HepG2 (cell line): ENCODE results near the gene MTMR4. TPM values are rescaled to one million over a fixed set of nuclear protein-coding genes. Genes with fewer than 3 reads are reported as not detected.

Experiments used
- CCAR2 ChIP-seq: fragments of 200-400 bp; formaldehyde crosslinking; optimal IDR thresholded peaks from 2 replicates; pipeline ENCODE3; 2018; ENCODE audit warnings: low read depth, mild to moderate bottlenecking, low read length, moderate library complexity
- ETV6 ChIP-seq: sonication (generic); formaldehyde crosslinking; conservative IDR thresholded peaks from 2 replicates; pipeline ENCODE4 v1.4.0; 2020; ENCODE audit warnings: missing genetic modification reagents
- GTF2F1 ChIP-seq: fragments of 150-350 bp; IDR thresholded peaks from 2 replicates; pipeline ENCODE4 v1.6.1; 2014; ENCODE audit warnings: low read length
- NFIB ChIP-seq: sonication (generic); formaldehyde crosslinking; IDR thresholded peaks from 2 replicates; pipeline ENCODE4 v1.9.0; 2021; ENCODE audit warnings: missing genetic modification reagents, mild to moderate bottlenecking, borderline replicate concordance
- NR2F1 ChIP-seq, 2 experiments: fragments of 450-650 bp in 1 of 2; formaldehyde crosslinking in 1 of 2; IDR thresholded peaks; 2 replicates each; pipeline versions ENCODE4 v1.5.0 to v1.6.1; 2016 to 2020; ENCODE audit warnings: mild to moderate bottlenecking in 1 of 2, missing compliant biosample characterization in 1 of 2, missing genetic modification reagents in 1 of 2, moderate library complexity in 1 of 2
- PHF20 ChIP-seq: sonication (generic); formaldehyde crosslinking; IDR thresholded peaks from 2 replicates; pipeline ENCODE4 v1.5.0; 2020; ENCODE audit warnings: mild to moderate bottlenecking, missing genetic modification reagents
- REST ChIP-seq, 2 experiments: IDR thresholded peaks; 2 replicates each; pipeline ENCODE4 v1.6.1; 2011 to 2012; ENCODE audit warnings: low read length in 2 of 2, borderline replicate concordance in 1 of 2, low read depth in 1 of 2, mild to moderate bottlenecking in 1 of 2, moderate library complexity in 1 of 2
- SOX13 ChIP-seq, 3 experiments: fragments of 450-650 bp in 1 of 3; sonication (generic) in 1 of 3; formaldehyde crosslinking in 1 of 3; IDR thresholded peaks in 2 of 3; conservative IDR thresholded peaks in 1 of 3; 2 replicates each; pipeline versions ENCODE4 v1.5.0 to v1.6.1; 2016 to 2020; ENCODE audit warnings: antibody characterized with exemption in 1 of 3, mild to moderate bottlenecking in 1 of 3, missing compliant biosample characterization in 1 of 3, missing genetic modification reagents in 1 of 3, moderate library complexity in 1 of 3
- STAT5B ChIP-seq: sonication (generic); formaldehyde crosslinking; IDR thresholded peaks from 2 replicates; pipeline ENCODE4 v1.4.0; 2020; ENCODE audit warnings: missing genetic modification reagents
- TEAD3 ChIP-seq: optimal IDR thresholded peaks from 2 replicates; pipeline ENCODE3; 2016; ENCODE audit warnings: borderline replicate concordance
- TFAP4 ChIP-seq: sonication (generic); IDR thresholded peaks from 2 replicates; pipeline ENCODE4 v1.6.1; 2016; ENCODE audit warnings: low read depth, borderline replicate concordance
- ZFP37 ChIP-seq: sonication (generic); formaldehyde crosslinking; IDR thresholded peaks from 2 replicates; pipeline ENCODE4 v1.4.0; 2020; ENCODE audit warnings: missing genetic modification reagents, borderline replicate concordance
- ZIK1 ChIP-seq: sonication (generic); formaldehyde crosslinking; IDR thresholded peaks from 2 replicates; pipeline ENCODE4 v1.5.0; 2020; ENCODE audit warnings: mild to moderate bottlenecking, low read depth, missing genetic modification reagents, borderline replicate concordance
- ZNF264 ChIP-seq: sonication (generic); formaldehyde crosslinking; IDR thresholded peaks from 2 replicates; pipeline ENCODE4 v1.4.0; 2020; ENCODE audit warnings: missing genetic modification reagents
- ZNF280B ChIP-seq: sonication (generic); formaldehyde crosslinking; IDR thresholded peaks from 2 replicates; pipeline ENCODE4 v1.5.0; 2020; ENCODE audit warnings: missing genetic modification reagents, mild to moderate bottlenecking, borderline replicate concordance
- ZNF703 ChIP-seq: sonication (generic); formaldehyde crosslinking; IDR thresholded peaks from 2 replicates; pipeline ENCODE4 v1.5.1; 2020; ENCODE audit warnings: missing genetic modification reagents, mild to moderate bottlenecking, moderate library complexity, borderline replicate concordance
- ZNF768 ChIP-seq: sonication (generic); formaldehyde crosslinking; IDR thresholded peaks from 2 replicates; pipeline ENCODE4 v1.4.0; 2020; ENCODE audit warnings: missing genetic modification reagents
- polyA plus RNA-seq, 8 experiments: library from polyadenylated mRNA; depleted of rRNA in 3 of 8; stranded (reverse) in 7 of 8; unstranded in 1 of 8; fragments of >200 nt; fragmentation: Illumina TruSeq in 4 of 8; extraction: Trizol in 4 of 8; gene quantifications; 2 replicates each; pipeline versions ENCODE4 v1.2.1 to v1.2.3, GENCODE V29; 2011 to 2016; ENCODE audit warnings: low read depth in 4 of 8, missing spikeins in 1 of 8, mixed read lengths in 1 of 8; ENCODE audit not compliant: insufficient read depth in 1 of 8
- total RNA-seq, 5 experiments: library from RNA; depleted of rRNA; stranded (reverse); fragments of >200 nt; fragmentation: Illumina TruSeq; extraction: Trizol; gene quantifications; 2 replicates each; pipeline ENCODE4 v1.2.3, GENCODE V29; 2016; ENCODE audit warnings: low read depth in 1 of 5
- TF ChIP-seq, protein P1 (sequence below): sonication (generic); formaldehyde crosslinking; IDR thresholded peaks from 2 replicates; pipeline ENCODE4 v1.5.1; 2020; ENCODE audit warnings: mild to moderate bottlenecking, moderate library complexity, missing genetic modification reagents
- TF ChIP-seq, protein P2 (sequence below): sonication (generic); formaldehyde crosslinking; IDR thresholded peaks from 2 replicates; pipeline ENCODE4 v1.5.1; 2020; ENCODE audit warnings: missing genetic modification reagents, mild to moderate bottlenecking, borderline replicate concordance

MTMR4 gene
- total and polyA plus RNA-seq, 2 of the 13 experiments (the other 11 are each of a cell fraction or from before 2014, with no cell fraction given) = 62.5 to 65.1 TPM

DNA sequence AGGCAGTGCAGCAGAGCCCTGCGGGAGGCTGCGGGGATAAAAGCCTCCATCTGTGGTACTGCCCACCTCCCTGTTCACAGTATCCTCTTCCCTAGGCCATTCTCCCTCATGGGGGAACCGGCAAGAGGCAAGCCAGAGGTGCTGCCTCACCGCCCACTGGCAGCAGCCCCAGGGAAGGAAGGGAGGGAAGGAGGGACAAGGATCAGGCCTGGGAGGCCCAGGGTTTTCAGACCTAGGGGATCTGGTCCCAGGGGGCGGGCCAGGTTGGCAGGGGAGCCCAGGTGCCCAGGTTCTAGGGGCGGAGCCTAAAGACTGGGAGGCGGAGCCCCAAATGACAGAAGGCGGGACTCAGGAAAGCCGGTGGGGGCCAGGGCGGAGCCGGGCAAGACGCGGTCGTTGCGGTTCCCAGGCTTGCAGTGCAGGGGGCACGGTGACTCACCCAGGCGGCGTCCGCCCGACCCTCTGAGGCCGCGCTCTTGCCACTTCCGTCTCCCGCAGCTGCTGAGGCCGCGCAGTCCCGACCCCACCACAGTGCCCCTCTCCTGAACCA, 3.0 kb upstream of the MTMR4 start (continued):
- TF ChIP-seq REST (IDR thresholded peaks at IDR 0.05; ENCODE audit: borderline replicate concordance in 1 of 2, low read depth in 1 of 2, low read length in 2 of 2) (no peak), NFIB (no peak), GTF2F1 (no peak), CCAR2 (no peak), ZNF264 (no peak), ZNF768 (CRISPR knock-in tag) (peak; percentile 51; the same call in 1 of the 2 replicates), TEAD3 (CRISPR knock-in tag) (no peak), ZIK1 (no peak; the same call in 1 of the 2 replicates), NR2F1 (CRISPR knock-in tag; IDR thresholded peaks at IDR 0.05) (no peak), SOX13 (IDR thresholded peaks at IDR 0.05) (no peak), SOX13 (CRISPR knock-in tag; conservative IDR thresholded peaks at IDR 0.05 in 1 of 2, IDR thresholded peaks at IDR 0.05 in 1 of 2) (0 out of 4 replicates have a peak, but pooled peaks of 1 of the 2 experiments have one; percentile 3), TFAP4 (peak; percentile 88), PHF20 (no peak; the same call in 1 of the 2 replicates), ETV6 (CRISPR knock-in tag) (0 out of 2 replicates have a peak, but pooled peaks have one; percentile 21), STAT5B (no peak), ZNF280B (CRISPR knock-in tag) (no peak), ZNF703 (CRISPR knock-in tag) (no peak), ZFP37 (CRISPR knock-in tag) (0 out of 2 replicates have a peak, but pooled peaks have one; percentile 77)
- TF ChIP-seq, protein P1, sequence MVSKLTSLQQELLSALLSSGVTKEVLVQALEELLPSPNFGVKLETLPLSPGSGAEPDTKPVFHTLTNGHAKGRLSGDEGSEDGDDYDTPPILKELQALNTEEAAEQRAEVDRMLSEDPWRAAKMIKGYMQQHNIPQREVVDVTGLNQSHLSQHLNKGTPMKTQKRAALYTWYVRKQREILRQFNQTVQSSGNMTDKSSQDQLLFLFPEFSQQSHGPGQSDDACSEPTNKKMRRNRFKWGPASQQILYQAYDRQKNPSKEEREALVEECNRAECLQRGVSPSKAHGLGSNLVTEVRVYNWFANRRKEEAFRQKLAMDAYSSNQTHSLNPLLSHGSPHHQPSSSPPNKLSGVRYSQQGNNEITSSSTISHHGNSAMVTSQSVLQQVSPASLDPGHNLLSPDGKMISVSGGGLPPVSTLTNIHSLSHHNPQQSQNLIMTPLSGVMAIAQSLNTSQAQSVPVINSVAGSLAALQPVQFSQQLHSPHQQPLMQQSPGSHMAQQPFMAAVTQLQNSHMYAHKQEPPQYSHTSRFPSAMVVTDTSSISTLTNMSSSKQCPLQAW (CRISPR knock-in tag) = peak; percentile 54
- TF ChIP-seq, protein P2, sequence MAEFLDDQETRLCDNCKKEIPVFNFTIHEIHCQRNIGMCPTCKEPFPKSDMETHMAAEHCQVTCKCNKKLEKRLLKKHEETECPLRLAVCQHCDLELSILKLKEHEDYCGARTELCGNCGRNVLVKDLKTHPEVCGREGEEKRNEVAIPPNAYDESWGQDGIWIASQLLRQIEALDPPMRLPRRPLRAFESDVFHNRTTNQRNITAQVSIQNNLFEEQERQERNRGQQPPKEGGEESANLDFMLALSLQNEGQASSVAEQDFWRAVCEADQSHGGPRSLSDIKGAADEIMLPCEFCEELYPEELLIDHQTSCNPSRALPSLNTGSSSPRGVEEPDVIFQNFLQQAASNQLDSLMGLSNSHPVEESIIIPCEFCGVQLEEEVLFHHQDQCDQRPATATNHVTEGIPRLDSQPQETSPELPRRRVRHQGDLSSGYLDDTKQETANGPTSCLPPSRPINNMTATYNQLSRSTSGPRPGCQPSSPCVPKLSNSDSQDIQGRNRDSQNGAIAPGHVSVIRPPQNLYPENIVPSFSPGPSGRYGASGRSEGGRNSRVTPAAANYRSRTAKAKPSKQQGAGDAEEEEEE (CRISPR knock-in tag) = no peak
